SK-N-SH treated with all-trans-retinoic acid at 6 μM for 48 hours (cell line): Measurements from ENCODE around the gene NBAS.

Source experiments
- ARNTL ChIP-seq: fragments of 450-650 bp; formaldehyde crosslinking; IDR thresholded peaks from 2 replicates; pipeline ENCODE4 v1.5.0; 2020; ENCODE audit warnings: low read depth, mild to moderate bottlenecking, moderate library complexity, borderline replicate concordance
- PPARA ChIP-seq: fragments of 250-450 bp; sonication (Bioruptor Pico); IDR thresholded peaks from 2 replicates; pipeline ENCODE4 v1.5.0; 2020; ENCODE audit warnings: mild to moderate bottlenecking, borderline replicate concordance
- TOX ChIP-seq: fragments of 250-450 bp; sonication (Bioruptor Pico); IDR thresholded peaks from 2 replicates; pipeline ENCODE4 v1.8.0; 2021; ENCODE audit warnings: mild to moderate bottlenecking, moderate library complexity, borderline replicate concordance
- ZFP30 ChIP-seq: fragments of 450-650 bp; formaldehyde crosslinking; IDR thresholded peaks from 2 replicates; pipeline ENCODE4 v1.5.0; 2022; ENCODE audit warnings: mild to moderate bottlenecking, moderate library complexity
- TF ChIP-seq, protein P1 (sequence below): fragments of 250-450 bp; sonication (Bioruptor Pico); IDR thresholded peaks from 2 replicates; pipeline ENCODE4 v1.8.0; 2020; ENCODE audit warnings: mild to moderate bottlenecking, moderate library complexity, borderline replicate concordance
- TF ChIP-seq, protein P2 (sequence below): fragments of 250-450 bp; sonication (Bioruptor Pico); IDR thresholded peaks from 2 replicates; pipeline ENCODE4 v1.5.1; 2020; ENCODE audit warnings: low read depth, mild to moderate bottlenecking, moderate library complexity

DNA sequence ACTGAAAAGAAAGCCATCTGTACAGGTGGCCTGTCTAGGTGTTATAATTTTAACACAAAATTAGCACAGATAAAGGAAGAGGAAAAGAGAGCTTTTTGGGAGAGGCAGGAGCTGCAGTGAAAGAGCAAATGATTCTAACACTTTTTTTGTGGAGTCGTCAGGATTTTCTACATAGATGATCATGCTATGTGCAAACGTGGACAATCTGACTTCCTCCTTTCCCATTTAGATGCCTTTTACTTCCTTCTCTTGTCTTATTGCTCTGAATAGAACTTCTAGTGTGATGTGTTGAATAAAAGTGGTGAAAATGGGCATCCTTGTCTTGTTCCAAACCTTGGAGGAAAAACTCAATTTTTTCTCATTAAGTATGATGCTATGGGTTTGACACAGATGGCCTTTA is 334.5 kb downstream of the NBAS start:
- TF ChIP-seq PPARA = no peak
- TF ChIP-seq, protein P1, sequence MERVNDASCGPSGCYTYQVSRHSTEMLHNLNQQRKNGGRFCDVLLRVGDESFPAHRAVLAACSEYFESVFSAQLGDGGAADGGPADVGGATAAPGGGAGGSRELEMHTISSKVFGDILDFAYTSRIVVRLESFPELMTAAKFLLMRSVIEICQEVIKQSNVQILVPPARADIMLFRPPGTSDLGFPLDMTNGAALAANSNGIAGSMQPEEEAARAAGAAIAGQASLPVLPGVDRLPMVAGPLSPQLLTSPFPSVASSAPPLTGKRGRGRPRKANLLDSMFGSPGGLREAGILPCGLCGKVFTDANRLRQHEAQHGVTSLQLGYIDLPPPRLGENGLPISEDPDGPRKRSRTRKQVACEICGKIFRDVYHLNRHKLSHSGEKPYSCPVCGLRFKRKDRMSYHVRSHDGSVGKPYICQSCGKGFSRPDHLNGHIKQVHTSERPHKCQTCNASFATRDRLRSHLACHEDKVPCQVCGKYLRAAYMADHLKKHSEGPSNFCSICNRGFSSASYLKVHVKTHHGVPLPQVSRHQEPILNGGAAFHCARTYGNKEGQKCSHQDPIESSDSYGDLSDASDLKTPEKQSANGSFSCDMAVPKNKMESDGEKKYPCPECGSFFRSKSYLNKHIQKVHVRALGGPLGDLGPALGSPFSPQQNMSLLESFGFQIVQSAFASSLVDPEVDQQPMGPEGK = no peak
- TF ChIP-seq TOX (CRISPR knock-in tag) = no peak
- TF ChIP-seq, protein P2, sequence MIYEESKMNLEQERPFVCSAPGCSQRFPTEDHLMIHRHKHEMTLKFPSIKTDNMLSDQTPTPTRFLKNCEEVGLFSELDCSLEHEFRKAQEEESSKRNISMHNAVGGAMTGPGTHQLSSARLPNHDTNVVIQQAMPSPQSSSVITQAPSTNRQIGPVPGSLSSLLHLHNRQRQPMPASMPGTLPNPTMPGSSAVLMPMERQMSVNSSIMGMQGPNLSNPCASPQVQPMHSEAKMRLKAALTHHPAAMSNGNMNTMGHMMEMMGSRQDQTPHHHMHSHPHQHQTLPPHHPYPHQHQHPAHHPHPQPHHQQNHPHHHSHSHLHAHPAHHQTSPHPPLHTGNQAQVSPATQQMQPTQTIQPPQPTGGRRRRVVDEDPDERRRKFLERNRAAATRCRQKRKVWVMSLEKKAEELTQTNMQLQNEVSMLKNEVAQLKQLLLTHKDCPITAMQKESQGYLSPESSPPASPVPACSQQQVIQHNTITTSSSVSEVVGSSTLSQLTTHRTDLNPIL (CRISPR knock-in tag) = no peak
- no peak for TF ChIP-seq ARNTL
- TF ChIP-seq ZFP30 (CRISPR knock-in tag) = no peak
